Activated CD4-positive, alpha-beta T cell treated with anti-CD3 and anti-CD28 coated beads, Interleukin-2, amount 50 U/mL, for 48 hours (primary cell): Measurements from ENCODE around the gene RPTOR.
A peak's percentile ranks its signal among the peaks of the same experiment; 100 is the strongest.

Experiments
- DNase-seq, 2 experiments: peaks; one replicate each; pipeline ENCODE4 v3.0.0-alpha.2; 2020

RPTOR gene

GRCh38 chr17:80592243-80592642, 47.6 kb downstream of the RPTOR start:
- no peak for DNase-seq

GRCh38 chr17:80593181-80593580, 48.5 kb downstream of the RPTOR start:
- DNase-seq, result no peak

GRCh38 chr17:80594431-80595269, 50.0 kb downstream of the RPTOR start:
- no peak for DNase-seq

- DNase-seq, result peak; percentile 40 to 54
Observed at GRCh38 chr17:80596760-80597608, 52.3 kb downstream of the RPTOR start.

- DNase-seq, result no peak
Observed at GRCh38 chr17:80598813-80599545, 54.3 kb downstream of the RPTOR start.

- DNase-seq, result peak in 1 of 2 experiments; percentile 28
Observed at GRCh38 chr17:80599546-80600305, 55.1 kb downstream of the RPTOR start.

GRCh38 chr17:80601146-80601545, 56.5 kb downstream of the RPTOR start:
- no peak for DNase-seq

GRCh38 chr17:80603396-80603795, 58.8 kb downstream of the RPTOR start:
- no peak for DNase-seq

GRCh38 chr17:80604009-80604669, 59.5 kb downstream of the RPTOR start:
- DNase-seq, result no peak

- peak; percentile 20 to 38 for DNase-seq
Observed at GRCh38 chr17:80604670-80605010, 60.0 kb downstream of the RPTOR start.

- DNase-seq, result peak; percentile 76 to 85
Observed at GRCh38 chr17:80605326-80606066, 60.9 kb downstream of the RPTOR start.

- no peak for DNase-seq
Observed at GRCh38 chr17:80608326-80608725, 63.7 kb downstream of the RPTOR start.

- DNase-seq, result no peak
Observed at GRCh38 chr17:80609757-80610156, 65.1 kb downstream of the RPTOR start.

GRCh38 chr17:80611816-80612215, 67.2 kb downstream of the RPTOR start:
- no peak for DNase-seq

- no peak for DNase-seq
Observed at GRCh38 chr17:80612997-80613731, 68.5 kb downstream of the RPTOR start.

GRCh38 chr17:80613732-80614071, 69.1 kb downstream of the RPTOR start:
- no peak for DNase-seq

- DNase-seq, result no peak
Observed at GRCh38 chr17:80614332-80615047, 69.9 kb downstream of the RPTOR start.

GRCh38 chr17:80615376-80615775, 70.7 kb downstream of the RPTOR start:
- no peak for DNase-seq

- DNase-seq, result no peak
Observed at GRCh38 chr17:80616705-80617104, 72.1 kb downstream of the RPTOR start.

- DNase-seq, result peak; percentile 41 to 47
Observed at GRCh38 chr17:80618304-80618703, 73.7 kb downstream of the RPTOR start.
